Measurements from ENCODE around the gene AUNIP.

AUNIP gene

DNA sequence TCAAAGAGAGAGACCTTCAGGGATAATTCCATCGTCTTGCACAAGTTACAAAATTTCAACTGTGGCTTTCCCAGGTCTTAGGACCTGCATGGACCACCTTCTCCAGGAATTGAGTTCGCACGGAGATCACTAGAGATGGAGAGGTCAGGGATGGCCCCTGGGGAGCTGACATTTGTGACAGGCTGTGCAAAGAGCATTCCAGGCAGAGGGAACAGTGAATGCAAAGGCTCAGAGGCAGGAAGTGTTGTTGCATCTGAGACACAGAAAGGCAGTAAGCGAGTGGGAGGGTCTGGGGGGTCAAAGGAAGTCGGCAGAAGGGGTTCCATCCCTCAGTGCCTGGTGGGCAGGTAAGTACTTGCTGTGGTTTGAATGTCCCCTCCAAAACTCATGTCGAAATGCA is 68.8 kb downstream of the AUNIP start:
- DNase-seq: no peak

DNA sequence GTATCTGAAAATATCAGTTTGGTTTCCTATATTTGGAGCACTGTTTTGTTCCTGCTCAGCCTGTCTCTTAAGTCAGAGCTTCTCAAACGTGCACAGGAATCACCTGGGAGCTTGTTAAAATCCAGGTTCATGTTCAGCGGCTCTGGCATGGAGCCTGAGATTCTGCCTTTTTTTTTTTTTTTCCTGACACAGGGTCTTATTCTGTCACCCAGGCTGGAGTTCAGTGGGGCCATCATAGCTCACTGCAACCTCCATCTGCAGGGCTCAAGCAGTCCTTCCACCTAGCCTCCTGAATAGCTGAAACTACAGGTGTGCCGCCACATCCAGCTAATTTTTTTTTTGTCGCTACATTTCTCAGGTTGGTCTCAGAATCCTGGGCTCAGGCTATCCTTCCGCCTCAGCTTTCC is 71.5 kb downstream of the AUNIP start:
- DNase-seq: no peak

DNA sequence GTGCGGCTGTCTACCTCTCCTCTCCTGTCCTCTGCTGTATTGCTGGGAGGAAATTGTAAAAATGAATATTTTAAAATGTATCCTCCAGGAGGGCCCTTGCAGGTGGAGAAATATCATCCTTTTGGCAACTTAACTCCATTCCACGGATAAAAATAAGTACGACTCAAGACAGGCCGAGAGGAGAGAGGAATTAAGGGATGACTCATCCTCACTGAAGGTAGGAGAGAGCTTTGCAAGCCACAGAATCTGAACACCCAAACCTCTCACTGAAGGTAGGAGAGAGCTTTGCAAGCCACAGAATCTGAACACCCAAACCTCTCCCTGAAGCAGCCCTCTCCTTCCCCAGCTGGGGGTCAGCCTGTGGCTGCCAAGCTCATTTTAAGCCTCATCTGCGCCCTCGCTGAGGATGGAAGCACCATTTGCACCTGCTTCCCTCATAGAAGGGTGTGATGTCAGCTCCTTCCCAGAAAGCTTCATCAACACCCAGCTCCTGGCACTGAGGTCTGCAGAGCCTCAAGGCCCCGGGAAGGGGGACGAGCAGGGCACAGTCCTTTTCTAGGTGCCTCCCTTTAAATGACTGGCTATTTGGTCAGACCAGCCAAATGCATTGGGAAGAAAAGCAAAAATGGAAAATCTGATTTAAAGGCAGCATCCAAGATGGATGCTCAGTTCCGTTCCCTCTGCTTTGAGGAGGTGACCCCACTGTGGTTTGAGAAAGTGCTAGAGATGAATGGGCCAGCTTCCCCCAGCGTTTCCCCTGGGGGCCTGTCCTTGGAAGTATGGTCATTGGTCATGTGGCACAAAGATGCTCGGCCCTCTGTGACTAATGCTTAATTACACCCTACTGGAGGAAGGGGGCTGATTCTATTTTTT is 72.1 kb downstream of the AUNIP start:
- DNase-seq: no peak

DNA sequence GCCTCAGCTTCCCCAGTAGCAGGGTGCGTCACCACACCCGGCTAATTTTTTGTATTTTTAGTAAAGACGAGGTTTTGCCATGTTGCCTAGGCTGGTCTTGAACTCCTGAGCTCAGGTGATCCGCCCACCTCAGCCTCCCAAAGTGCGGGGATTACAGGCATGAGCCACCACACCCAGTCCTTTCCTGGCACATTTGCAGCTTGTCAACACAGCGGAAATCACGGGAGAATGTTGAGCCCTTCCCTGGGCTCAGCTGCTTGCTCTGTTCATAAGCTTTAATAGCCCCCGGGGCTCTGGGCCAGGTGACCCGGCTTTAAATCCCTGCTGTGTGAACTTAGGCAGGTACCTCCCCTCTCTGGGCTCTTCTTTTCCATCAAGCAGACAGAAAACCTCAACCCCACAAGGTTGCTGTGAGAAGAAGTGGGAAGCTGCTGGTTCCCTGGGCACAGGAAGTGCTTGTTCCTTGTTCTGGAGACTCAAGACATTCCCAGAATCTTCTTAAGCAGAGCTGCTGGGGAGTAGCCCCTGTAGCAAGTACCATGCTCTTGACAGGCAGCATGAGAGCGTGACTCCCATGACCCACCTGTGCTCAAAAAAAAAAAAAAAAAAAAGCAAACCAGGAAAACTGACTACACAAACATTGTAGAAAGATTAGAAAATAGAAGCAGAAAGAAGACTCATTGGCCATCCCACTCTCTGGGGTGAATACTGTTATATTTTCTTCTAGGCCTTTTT is 73.8 kb downstream of the AUNIP start:
- peak in 1 of 4 experiments; percentile 18 for DNase-seq

DNA sequence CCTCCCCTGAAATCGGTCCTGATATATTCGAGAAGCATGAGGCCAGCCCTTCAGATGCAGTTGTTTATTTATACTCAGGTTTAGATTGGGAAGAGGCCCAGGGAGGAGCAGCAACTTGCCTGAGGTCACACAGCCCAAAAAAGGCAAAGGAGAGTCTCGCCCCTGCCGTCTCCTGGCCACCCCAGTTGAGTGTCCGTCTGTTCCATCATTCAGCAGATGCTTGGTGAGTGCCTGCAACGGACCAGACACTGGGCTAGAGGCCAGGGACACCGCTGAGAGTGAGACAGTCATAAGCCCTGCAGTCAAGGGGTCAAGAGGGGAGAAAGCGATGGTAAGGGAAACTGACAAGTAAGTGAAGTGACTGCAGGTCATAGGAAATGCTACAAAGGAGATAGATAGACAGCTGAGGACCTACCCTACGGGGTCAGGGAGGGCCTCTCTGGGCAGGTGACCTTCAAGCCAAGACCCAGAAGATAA is 74.6 kb downstream of the AUNIP start:
- DNase-seq: no peak

All from suppressor macrophage (primary cell).